Renal pelvis (tissue), 12 donors: ENCODE results near the gene OPHN1. TPM values are rescaled to one million over a fixed set of nuclear protein-coding genes. Genes with fewer than 3 reads are reported as not detected.

Source experiments
- DNase-seq: peaks from one replicate; pipeline ENCODE4 v3.0.0-alpha.2; 2013
- long read RNA-seq, 16 experiments: transcript quantifications; one replicate each; lab custom pipeline, GENCODE V29; 2026
- polyA plus RNA-seq, 3 donors: library from polyadenylated mRNA; unstranded; fragments of 120-200 nt; gene quantifications; one replicate each; pipeline ENCODE4 v1.2.1, GENCODE V29; 2013; ENCODE audit not compliant: insufficient read length in 3 of 3

Gene OPHN1, protein sequence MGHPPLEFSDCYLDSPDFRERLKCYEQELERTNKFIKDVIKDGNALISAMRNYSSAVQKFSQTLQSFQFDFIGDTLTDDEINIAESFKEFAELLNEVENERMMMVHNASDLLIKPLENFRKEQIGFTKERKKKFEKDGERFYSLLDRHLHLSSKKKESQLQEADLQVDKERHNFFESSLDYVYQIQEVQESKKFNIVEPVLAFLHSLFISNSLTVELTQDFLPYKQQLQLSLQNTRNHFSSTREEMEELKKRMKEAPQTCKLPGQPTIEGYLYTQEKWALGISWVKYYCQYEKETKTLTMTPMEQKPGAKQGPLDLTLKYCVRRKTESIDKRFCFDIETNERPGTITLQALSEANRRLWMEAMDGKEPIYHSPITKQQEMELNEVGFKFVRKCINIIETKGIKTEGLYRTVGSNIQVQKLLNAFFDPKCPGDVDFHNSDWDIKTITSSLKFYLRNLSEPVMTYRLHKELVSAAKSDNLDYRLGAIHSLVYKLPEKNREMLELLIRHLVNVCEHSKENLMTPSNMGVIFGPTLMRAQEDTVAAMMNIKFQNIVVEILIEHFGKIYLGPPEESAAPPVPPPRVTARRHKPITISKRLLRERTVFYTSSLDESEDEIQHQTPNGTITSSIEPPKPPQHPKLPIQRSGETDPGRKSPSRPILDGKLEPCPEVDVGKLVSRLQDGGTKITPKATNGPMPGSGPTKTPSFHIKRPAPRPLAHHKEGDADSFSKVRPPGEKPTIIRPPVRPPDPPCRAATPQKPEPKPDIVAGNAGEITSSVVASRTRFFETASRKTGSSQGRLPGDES
- polyA plus RNA-seq = 10 to 100 TPM in 1 of 3 donors, 1 to 10 TPM in 2; 6.9 to 12.5 (median 8.3) TPM
- long read RNA-seq, donor 1 = 0 reads
- long read RNA-seq, donor 2 = 0 reads
- long read RNA-seq, donor 3 = 0 reads
- long read RNA-seq, donor 4 = 0 reads
- long read RNA-seq, donor 5 = 0 reads
- long read RNA-seq, donor 6, full-length matches to known transcripts = 1 of 1 reads
- long read RNA-seq, donor 6, partial matches to known transcripts = 0 of 1 reads
- long read RNA-seq, donor 6, other reads (novel, unspliced or antisense) = 0 of 1 reads
- long read RNA-seq, donor 7, full-length matches to known transcripts = 2 of 2 reads
- long read RNA-seq, donor 7, partial matches to known transcripts = 0 of 2 reads
- long read RNA-seq, donor 7, other reads (novel, unspliced or antisense) = 0 of 2 reads
- long read RNA-seq, donor 8 = 0 reads
- long read RNA-seq, donor 9, partial matches to known transcripts = 40 of 40 reads
- long read RNA-seq, donor 9, other reads (novel, unspliced or antisense) = 0 of 40 reads
- long read RNA-seq, donor 10, full-length matches to known transcripts = 1 of 1 reads
- long read RNA-seq, donor 10, partial matches to known transcripts = 0 of 1 reads
- long read RNA-seq, donor 10, other reads (novel, unspliced or antisense) = 0 of 1 reads
- long read RNA-seq, donor 11 = 0 reads
- long read RNA-seq, donor 12 = 0 reads
- long read RNA-seq, donor 13 = 0 reads
- long read RNA-seq, donor 14 = 0 reads
- long read RNA-seq, donor 15, full-length matches to known transcripts = 1 of 1 reads
- long read RNA-seq, donor 15, partial matches to known transcripts = 0 of 1 reads
- long read RNA-seq, donor 15, other reads (novel, unspliced or antisense) = 0 of 1 reads
- long read RNA-seq, donor 16 = 0 reads

DNA sequence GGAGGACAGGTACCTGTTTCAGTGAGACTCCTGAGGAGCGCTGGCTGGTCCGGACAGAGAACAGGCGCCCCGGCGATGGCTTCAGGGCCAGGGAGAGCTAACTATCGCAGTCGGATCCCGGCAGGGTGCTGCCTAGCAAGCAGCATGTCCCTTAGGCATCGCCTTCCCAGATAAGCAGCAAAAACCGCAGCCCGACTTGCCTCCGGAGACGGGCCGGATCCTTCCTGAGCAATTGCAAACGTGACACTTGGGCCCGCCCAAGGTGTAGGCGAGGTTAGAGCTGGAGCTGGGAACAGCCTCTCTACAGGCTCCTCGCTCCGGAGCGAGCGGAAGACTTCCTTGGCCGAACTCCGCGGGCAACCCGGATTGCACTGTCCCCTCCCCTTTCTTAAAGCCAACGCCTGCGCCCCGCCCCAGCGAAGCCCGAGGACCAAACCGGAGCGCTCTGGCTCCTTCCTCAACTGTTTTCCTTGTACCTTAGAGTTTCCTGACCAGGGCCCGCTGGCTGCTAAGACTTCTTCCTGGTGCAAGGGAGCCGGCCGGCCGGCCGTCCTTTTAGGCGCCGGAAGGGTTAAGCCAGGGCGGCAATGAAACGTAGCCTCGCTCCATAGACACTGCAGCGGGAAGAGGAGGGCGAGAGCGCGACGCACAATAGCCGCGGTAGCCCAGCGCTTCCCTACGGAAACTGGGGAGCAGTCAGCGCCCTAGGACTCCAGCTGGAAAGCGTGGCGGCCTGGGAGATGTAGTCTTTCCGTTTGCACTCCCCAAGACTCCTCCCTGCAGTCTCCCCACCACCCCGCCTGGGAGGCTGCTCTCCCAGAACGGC lies at the start of gene OPHN1:
TSS of gene OPHN1 (minus strand) at position 341 of the 826 bp plus-strand sequence. CDS start 475 bp downstream, outside the sequence.
- DNase-seq = peak; percentile 59

DNA sequence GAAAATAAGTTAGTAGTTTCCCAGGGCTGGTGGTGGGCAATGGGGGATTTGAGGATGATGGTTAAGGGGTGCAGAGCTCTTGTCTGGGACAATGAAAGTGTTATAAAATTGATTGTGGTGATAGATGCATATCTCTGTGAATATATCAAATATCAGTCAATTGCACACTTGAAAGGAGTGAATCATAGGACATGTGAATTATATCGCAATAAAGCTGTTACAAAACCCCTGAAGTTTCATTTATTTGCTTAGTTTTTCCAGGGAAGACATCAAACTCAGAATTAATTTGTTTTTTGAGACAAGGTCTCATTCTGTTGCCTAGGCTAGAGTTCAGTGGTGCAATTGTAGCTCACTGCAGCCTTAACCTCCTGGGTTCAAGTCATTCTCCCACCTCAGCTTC lies 47.7 kb upstream of the OPHN1 start:
- DNase-seq = no peak

DNA sequence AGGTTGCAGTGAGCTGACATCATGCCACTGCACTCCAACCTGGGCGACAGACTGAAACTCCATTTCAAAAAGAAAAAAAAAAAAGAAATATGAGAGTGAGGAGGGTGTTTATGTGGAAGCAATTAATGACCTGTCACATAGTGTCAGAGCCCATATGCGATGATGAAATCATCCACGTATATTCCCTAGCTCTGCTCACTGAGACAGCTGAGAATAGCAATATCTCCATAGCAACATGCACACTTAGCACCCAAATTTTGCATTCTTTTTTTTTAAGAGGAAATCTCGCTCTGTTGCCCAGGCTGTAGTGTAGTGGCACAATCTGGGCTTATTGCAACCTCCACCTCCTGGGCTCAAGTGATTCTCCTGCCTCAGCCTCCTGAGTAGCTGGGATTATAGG lies 31.5 kb upstream of the OPHN1 start:
- DNase-seq = no peak

DNA sequence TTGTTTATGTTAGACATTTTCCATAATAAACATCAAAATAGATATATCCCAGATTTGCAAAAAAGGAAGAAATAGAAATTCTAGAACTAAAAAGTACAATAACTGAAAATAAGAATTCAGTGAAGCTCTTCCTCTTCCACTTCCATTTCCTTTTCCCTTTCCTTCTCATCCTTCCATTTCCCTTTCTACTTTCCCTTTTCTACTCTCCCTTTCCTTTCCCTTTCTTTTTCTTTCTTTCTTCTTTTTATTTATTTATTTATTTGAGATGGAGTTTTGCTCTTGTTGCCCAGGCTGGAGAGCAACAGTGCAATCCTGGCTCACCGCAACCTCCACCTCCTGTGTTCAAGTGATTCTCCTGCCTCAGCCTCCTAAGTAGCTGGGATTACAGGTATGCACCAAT lies 30.6 kb upstream of the OPHN1 start:
- DNase-seq = no peak

DNA sequence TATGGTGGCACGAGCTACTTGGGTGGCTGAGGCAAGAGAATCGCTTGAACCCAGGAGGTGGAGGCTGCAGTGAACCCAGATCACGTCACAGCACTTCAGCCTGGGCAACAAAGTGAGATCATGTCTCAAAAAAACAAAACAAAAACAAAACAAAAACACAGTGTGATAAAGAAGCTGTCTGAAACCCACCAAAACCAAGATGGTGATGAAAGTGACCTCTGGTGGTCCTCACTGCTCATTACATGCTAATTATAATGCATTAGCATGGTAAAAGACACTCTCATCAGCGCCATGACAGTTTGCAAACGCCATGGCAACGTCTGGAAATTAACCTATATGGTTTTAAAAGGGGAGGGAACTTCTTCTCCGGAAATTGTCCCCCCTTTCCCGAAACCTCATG lies 29.4 kb upstream of the OPHN1 start:
- peak; percentile 23 for DNase-seq

DNA sequence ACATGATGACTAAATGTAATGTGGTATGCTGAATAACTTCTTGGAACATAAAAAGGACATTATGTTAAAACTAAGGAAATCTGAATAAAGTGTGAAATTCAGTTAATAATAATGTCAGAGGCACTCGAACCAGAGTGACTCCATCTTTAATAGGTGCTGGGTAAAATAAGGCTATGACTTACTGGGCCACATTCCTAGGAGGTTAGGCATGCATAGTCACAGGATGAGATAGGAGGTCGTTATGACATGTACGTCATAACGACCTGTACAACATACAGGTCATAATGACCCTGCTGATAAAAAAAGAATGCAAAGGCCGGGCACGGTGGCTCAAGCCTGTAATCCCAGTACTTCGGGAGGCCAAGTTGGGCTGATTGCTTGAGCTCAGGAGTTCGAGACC lies 28.9 kb upstream of the OPHN1 start:
- DNase-seq = no peak

DNA sequence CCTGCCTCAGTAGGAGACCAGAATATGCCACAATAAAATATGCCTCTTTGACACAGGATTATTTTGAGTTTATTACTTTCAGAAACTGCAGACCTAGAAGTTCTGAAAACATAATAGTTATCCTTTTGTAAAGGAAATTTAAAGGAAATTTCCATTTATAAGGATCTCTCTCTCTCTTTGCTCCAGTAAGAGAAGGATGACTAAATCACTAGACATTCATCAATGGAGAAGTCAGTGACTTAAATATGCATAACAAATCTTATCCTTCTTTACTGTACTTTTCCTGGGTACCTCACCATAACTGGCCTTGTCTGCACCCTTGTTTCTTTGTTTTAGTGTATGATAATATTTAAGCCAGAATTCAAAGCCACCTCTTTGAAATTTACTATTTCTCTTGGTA lies 28.3 kb upstream of the OPHN1 start:
- DNase-seq = no peak

DNA sequence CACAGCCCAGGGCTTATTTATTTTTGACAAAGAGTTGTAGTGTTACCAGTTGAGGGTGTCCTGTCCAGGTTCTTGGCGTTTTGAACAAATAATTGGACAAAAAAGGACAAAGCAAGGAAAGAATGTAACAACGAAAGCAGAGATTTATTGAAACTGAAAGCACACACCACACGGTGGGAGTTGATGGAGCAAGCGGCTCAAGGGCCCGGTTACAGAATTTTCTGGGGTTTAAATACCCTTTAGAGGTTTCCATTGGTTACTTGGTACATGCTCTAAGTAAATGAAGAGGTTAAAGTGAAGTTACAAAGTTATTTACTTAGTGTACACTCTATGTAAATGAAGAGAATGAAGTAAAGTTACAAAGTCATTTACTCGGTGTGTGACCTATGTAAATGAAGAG lies 27.8 kb upstream of the OPHN1 start:
- DNase-seq = no peak

DNA sequence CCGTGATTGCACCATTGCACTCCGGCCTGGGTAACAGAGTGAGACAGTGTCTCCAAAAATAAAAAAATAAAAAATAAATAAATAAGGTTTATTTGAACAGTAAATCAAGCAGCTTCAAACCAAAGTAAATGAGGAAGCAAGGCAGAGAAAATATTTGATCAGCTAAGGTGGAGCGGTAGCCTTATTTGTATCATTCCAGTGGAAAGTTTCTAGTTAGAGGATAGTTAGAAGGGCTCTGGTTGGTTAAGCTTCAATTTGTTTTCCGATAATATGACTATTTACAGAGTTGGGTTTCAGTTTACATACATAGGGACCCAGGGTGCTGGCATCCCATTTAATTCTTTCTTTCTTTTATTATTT lies 21.8 kb upstream of the OPHN1 start:
- DNase-seq = no peak

DNA sequence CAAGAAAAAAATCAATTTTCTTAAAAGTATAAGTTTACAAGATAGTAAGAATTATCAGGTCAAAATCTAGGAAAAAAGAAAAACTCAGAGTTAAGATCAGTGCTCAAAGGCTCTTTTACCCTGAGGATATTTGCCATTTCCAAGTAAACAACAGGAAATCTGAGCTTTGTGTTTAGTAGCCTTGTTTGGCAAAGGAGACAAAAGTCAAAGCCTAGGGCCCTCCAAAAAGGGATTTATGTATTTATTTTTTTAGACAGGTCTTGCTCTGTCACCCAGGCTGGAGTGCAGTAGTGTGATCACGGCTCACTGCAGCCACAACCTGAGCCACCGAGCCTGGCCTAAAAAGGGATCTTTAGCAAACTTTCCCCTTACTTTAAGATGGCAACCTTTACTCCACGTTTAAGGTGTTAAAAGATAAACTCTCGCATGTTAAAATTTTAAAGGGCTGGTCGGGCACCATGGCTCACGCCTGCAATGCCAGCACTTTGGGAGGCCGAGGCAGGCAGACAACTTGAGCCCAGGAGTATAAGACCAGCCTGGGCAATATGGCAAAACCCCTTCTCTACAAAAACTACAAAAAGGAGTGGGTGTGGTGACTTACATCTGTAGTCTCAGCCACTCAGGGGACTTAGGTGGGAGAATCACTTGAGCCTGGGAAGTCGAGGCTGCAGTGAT lies 21.3 kb upstream of the OPHN1 start:
- DNase-seq = no peak

DNA sequence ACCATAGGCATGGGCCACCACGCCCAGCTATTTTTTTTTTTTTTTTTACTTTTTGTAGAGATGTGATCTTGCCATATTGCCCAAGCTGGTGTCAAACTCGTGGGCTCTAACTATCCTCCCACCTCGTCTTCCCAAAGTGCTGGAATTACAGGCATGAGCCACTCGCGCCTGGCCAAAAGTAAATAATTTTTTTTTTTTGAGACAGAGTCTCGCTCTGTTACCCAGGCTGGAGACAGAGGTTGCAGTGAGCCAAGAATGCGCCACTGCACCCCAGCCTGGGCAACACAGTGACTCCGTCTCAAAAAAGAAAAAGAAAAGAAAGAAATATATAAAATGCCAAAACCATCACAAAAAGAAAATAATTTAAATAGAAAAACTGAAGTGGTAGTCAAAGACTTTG lies 18.4 kb upstream of the OPHN1 start:
- no peak for DNase-seq

DNA sequence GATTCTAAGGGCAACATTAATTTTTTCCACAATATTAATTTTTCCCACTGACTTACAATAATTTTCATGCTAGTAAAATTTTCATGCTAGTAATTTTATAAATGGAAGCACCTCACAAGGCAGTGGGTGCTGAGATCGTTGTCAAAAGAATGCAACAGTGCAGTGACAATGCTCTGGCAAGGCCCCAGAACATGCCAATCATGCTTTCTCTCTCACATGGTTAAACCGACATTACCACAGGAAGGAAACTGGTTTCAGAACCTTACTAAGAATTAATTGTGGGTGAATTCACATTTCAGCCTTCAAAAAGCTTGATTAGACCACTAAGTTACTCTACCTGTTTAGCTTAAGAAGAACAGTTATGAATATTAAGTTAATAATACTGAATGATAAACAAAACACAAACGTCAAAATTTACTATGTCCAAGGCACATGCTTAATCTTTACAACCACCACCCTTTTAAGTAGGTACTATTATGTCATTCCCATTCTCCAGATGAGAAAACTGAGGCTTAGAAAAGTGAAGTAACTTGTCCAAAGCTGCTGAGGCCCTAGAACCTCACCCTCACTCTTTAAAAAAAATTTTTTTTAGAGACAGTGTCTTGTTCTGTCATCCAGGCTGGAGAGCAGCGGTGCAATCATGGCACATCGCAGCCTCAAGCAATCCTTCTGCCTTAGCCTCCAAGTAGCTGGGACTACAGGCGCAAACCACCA lies 10.0 kb upstream of the OPHN1 start:
- DNase-seq = no peak

DNA sequence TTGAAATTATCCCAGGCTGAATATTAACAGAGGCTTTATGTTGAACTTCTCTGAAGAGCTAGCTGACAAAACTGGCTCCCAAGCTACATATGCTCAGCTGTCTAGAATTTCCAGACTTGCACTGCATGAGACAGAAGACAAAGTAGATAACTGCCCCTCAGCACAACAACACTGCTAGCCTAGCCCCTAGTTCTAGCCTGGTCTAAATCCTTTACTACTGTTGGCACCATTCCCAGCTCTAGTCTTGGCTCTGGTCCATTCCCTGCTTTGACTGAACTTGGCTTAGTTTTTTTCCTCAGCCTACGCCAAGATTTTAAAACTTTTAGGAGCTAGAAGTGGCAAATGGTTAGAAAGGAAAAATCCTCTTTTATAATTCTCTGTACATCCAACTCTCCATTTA lies 7.6 kb upstream of the OPHN1 start:
- peak; percentile 71 for DNase-seq

DNA sequence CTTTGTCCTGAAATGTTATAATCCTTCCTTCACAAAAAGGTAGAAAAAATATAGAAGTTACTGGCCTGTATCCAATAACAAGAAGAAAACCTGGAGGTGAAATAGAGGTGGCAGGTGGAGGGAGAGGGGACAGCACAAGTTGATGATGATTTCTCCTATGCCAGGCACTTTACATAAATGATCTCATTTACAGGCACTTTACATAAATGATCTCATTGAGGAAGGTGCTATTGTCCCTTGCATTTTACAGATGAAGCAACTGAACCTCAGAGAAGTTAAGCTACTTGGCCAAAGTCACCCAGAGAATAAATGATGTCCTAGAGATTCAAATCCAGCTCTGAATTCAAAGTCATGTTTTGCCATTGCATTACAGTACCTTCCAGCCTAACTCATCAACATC lies 7.1 kb upstream of the OPHN1 start:
- no peak for DNase-seq

DNA sequence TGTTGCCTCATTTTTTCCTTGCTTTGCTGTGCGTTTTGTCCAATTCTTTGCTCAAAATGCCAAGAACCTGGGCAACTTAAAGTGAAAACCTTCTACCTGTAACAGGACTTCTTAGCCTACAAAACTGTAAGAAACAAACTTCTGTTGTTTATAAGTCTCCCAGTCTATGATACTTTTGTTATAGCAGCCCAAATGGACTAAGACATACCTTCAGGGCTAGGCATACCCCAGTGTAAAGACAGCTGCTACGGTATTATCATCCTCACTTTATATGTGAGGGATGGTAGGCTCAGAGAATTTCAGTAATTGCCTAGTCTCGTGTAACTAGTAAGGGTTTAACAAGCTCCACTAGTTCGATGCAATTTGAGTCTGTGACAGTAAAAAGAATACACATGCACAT lies 6.0 kb upstream of the OPHN1 start:
- no peak for DNase-seq

DNA sequence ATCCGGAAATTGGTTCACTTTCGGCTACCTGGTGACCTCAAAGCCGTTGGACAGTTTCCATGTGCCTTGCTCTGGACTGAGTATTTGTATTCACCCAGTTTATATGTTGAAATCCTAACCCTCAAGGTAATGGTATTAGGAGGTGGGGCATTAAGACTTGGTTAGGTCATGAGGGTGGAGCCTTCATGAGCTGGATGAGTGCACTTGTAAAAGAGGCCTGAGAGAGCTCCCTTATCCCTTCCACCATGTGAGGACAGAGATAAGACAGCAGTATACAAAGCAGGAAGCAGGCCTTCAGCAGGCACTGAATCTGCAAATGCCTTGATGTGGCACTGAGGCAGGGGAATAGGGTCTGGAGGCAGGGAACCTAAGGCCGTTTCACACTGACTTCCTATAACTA lies 5.3 kb upstream of the OPHN1 start:
- DNase-seq = no peak

DNA sequence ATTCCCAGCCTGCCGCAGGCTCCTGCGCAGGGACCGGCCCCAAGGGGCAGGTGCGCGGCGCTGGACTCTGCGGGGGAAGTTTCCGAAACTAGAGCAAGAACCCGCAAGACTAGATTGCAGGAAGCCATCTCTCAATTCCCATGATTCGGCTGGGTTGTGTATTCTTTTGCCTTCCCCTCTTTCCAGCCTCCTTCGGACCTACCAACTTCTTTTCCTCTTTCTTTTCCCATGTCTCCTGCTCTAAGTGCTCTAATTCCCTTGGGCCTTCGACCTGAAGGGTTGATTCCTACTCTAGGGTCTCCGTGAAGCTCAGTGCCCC lies 645 bp upstream of the OPHN1 start:
- no peak for DNase-seq

DNA sequence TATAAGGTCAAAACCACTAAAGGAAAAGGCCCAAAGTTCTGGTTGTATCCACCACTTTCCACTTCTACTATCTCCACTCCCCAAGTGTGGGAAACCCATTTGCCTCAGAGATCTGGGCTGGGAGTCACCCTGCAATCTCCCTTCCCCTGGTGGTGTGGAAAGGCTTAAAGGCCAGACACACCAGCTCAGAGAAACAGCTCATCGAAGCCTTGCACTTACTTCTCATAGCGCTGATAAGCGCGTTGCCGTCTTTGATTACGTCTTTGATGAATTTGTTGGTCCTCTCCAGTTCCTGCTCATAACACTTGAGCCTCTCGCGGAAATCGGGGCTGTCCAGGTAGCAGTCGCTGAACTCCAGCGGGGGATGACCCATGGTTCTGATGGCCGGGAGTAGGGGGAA lies 647 bp downstream of the OPHN1 start:
- no peak for DNase-seq

DNA sequence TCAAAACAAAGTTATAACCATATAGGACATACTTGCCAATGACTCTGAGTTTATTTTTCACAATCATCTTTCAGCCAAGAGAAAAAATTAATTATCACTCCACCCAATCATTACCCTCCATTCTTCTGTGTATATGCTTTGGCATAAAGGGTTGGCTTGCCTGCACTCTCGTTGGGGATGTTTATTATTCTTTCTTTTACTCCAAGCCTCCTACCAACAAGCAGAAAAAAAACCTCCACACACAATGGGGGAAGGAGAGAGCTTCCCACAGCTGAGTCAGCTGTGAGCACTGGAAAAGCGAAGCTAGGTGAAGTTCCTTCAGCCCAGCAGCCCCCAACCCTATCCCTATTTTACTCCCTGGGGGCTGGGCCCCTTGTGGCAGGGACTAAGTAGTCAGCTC lies 1.5 kb downstream of the OPHN1 start:
- no peak for DNase-seq

DNA sequence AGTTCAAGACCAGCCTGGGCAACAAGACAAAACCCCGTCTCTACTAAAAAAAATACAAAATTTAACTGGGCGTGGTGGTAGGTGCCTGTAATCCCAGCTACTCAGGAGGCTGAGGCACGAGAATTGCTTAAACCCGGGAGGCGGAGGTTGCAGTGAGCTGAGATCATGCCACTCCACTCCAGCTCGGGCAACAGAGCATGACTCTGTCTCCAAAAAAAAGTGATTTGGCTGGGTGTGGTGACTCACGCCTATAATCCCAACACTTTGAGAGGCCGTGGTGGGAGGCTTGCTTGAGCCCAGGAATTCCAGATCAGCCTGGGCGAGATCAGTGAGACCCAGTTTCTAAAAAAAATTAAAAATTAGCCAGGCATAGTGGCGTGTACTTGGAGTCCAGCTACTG lies 4.1 kb downstream of the OPHN1 start:
- DNase-seq = no peak
